ENCODE data around the gene KRTAP12-3. TPM values are rescaled to one million over a fixed set of nuclear protein-coding genes. Genes with fewer than 3 reads are reported as not detected.

The KRTAP12-3 gene
- polyA plus RNA-seq, 3 donors = not detected

- Histone ChIP-seq H3K4me1 (ENCODE audit: control insufficient read depth in 1 of 2, insufficient read depth in 2 of 2, low read length in 2 of 2) (no peaks in the 10 kb centered on the region), H3K9ac (ENCODE audit: insufficient read depth, low read length, poor library complexity, severe bottlenecking) (no peak overlapping the region), H3K4me3 (replicated peaks in 1 of 3; ENCODE audit: low read depth in 2 of 3, low read length in 3 of 3) (no peak overlapping the region), H2AFZ (ENCODE audit: insufficient read depth, low read depth, low read length, poor library complexity, severe bottlenecking) (no peak overlapping the region), H3K4me2 (replicated peaks; ENCODE audit: extremely low read depth, low read length, poor library complexity, severe bottlenecking) (no peak overlapping the region), H3K79me2 (ENCODE audit: insufficient read depth, low read length) (no peaks in the 10 kb centered on the region), H3K27me3 (ENCODE audit: control insufficient read depth in 2 of 2, insufficient read depth in 2 of 2, low read length in 2 of 2) (no peaks in the 10 kb centered on the region), H3K27ac (ENCODE audit: low read depth in 1 of 2, low read length in 2 of 2) (no peak overlapping the region), H3K9me3 (replicated peaks in 1 of 2; ENCODE audit: control insufficient read depth in 1 of 2, insufficient read depth in 1 of 2, low read length in 2 of 2) (peaks cover 9 to 16% of the 10 kb centered on the region in 2 donors), H4K20me1 (ENCODE audit: insufficient read depth, low read length) (no peaks in the 10 kb centered on the region), H3K36me3 (replicated peaks in 1 of 2; ENCODE audit: control insufficient read depth in 1 of 2, insufficient read depth in 2 of 2, low read length in 2 of 2) (no peaks in the 10 kb centered on the region)
- Mint-ChIP-seq H3K27me3 (ENCODE audit: low read depth in 3 of 3) (peaks cover under 1 to 14% (median 6%) of the 10 kb centered on the region in 3 donors), H3K4me1 (no peaks in the 10 kb centered on the region), H3K27ac (no peak overlapping the region), H3K9me3 (peaks cover 15 to 31% (median 26%) of the 10 kb centered on the region in 7 donors), H3K36me3 (no peaks in the 10 kb centered on the region), H3K4me3 (no peak overlapping the region)
- intact Hi-C loops (cut with micrococcal nuclease) = no loop called here
- TF ChIP-seq CTCF (IDR thresholded peaks at IDR 0.05) = no peak
- no peak for DNase-seq
- WGBS (ENCODE audit: insufficient coverage) = 89% methylated on average over 11 of the region's 18 CpGs
Measured at GRCh38 chr21:44649521-44650100, 8.1 kb upstream of the KRTAP12-3 start.

- Mint-ChIP-seq H3K9me3 (peaks cover 9 to 30% (median 21%) of the 10 kb centered on the region in 7 donors), H3K4me3 (no peak overlapping the region), H3K4me1 (no peaks in the 10 kb centered on the region), H3K36me3 (no peaks in the 10 kb centered on the region), H3K27me3 (ENCODE audit: low read depth in 3 of 3) (peaks cover 2 to 14% (median 6%) of the 10 kb centered on the region in 3 donors), H3K27ac (no peak overlapping the region)
- Histone ChIP-seq H4K20me1 (ENCODE audit: insufficient read depth, low read length) (no peaks in the 10 kb centered on the region), H3K4me1 (ENCODE audit: control insufficient read depth in 1 of 2, insufficient read depth in 2 of 2, low read length in 2 of 2) (no peaks in the 10 kb centered on the region), H3K79me2 (ENCODE audit: insufficient read depth, low read length) (no peaks in the 10 kb centered on the region), H3K36me3 (replicated peaks in 1 of 2; ENCODE audit: control insufficient read depth in 1 of 2, insufficient read depth in 2 of 2, low read length in 2 of 2) (no peaks in the 10 kb centered on the region), H3K27me3 (ENCODE audit: control insufficient read depth in 2 of 2, insufficient read depth in 2 of 2, low read length in 2 of 2) (no peaks in the 10 kb centered on the region), H3K9me3 (replicated peaks in 1 of 2; ENCODE audit: control insufficient read depth in 1 of 2, insufficient read depth in 1 of 2, low read length in 2 of 2) (peaks cover 1 to 18% of the 10 kb centered on the region in 2 donors), H3K4me2 (replicated peaks; ENCODE audit: extremely low read depth, low read length, poor library complexity, severe bottlenecking) (no peak overlapping the region), H3K4me3 (replicated peaks in 1 of 3; ENCODE audit: low read depth in 2 of 3, low read length in 3 of 3) (no peak overlapping the region), H2AFZ (ENCODE audit: insufficient read depth, low read depth, low read length, poor library complexity, severe bottlenecking) (no peak overlapping the region), H3K27ac (ENCODE audit: low read depth in 1 of 2, low read length in 2 of 2) (no peak overlapping the region), H3K9ac (ENCODE audit: insufficient read depth, low read length, poor library complexity, severe bottlenecking) (no peak overlapping the region)
- DNase-seq = no peak
- no peak for TF ChIP-seq CTCF (IDR thresholded peaks at IDR 0.05)
- WGBS (ENCODE audit: insufficient coverage) = 85% methylated on average over 15 of the region's 20 CpGs
- intact Hi-C loops (cut with micrococcal nuclease) = no loop called here
Measured at GRCh38 chr21:44650265-44650972, 7.3 kb upstream of the KRTAP12-3 start.
